ENCODE measurements around the gene LRAT.

DNA sequence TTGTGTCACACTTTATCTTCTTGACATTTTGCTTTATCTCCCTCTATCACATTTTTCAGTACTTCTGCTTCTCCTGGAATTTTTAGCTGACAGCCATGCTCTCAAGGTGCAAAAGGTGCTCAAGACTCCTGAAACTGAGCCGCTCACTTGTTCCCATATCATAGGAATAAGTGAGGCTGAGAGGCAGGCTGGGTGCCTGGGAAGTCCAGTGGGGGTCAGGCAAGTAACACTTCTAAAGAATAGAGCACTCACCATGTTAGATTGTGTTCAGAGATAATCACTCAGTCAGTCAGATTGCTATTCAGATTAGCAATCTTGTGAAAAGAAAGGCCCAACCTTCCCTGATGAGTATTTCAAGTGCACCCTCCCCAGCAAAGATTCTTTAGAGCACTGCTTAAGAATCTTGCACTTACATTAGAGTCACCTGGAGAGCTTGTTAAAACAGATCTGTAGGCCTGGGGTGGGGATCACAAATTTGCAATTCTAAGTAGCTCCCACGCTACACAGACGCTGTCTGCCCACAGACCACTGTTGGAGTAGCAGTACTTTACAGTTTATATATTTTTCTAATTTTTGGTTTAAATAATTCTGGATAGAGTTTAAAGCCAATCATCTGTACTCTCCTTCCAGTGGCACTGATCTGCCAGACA, 23.1 kb upstream of the LRAT start:
- TF ChIP-seq, protein P1, sequence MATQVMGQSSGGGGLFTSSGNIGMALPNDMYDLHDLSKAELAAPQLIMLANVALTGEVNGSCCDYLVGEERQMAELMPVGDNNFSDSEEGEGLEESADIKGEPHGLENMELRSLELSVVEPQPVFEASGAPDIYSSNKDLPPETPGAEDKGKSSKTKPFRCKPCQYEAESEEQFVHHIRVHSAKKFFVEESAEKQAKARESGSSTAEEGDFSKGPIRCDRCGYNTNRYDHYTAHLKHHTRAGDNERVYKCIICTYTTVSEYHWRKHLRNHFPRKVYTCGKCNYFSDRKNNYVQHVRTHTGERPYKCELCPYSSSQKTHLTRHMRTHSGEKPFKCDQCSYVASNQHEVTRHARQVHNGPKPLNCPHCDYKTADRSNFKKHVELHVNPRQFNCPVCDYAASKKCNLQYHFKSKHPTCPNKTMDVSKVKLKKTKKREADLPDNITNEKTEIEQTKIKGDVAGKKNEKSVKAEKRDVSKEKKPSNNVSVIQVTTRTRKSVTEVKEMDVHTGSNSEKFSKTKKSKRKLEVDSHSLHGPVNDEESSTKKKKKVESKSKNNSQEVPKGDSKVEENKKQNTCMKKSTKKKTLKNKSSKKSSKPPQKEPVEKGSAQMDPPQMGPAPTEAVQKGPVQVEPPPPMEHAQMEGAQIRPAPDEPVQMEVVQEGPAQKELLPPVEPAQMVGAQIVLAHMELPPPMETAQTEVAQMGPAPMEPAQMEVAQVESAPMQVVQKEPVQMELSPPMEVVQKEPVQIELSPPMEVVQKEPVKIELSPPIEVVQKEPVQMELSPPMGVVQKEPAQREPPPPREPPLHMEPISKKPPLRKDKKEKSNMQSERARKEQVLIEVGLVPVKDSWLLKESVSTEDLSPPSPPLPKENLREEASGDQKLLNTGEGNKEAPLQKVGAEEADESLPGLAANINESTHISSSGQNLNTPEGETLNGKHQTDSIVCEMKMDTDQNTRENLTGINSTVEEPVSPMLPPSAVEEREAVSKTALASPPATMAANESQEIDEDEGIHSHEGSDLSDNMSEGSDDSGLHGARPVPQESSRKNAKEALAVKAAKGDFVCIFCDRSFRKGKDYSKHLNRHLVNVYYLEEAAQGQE (IDR thresholded peaks at IDR 0.05; ENCODE audit: low read depth, low read length): no peak
- TF ChIP-seq, protein P2, sequence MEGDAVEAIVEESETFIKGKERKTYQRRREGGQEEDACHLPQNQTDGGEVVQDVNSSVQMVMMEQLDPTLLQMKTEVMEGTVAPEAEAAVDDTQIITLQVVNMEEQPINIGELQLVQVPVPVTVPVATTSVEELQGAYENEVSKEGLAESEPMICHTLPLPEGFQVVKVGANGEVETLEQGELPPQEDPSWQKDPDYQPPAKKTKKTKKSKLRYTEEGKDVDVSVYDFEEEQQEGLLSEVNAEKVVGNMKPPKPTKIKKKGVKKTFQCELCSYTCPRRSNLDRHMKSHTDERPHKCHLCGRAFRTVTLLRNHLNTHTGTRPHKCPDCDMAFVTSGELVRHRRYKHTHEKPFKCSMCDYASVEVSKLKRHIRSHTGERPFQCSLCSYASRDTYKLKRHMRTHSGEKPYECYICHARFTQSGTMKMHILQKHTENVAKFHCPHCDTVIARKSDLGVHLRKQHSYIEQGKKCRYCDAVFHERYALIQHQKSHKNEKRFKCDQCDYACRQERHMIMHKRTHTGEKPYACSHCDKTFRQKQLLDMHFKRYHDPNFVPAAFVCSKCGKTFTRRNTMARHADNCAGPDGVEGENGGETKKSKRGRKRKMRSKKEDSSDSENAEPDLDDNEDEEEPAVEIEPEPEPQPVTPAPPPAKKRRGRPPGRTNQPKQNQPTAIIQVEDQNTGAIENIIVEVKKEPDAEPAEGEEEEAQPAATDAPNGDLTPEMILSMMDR (IDR thresholded peaks at IDR 0.05 in 2 of 3, conservative IDR thresholded peaks at IDR 0.05 in 1 of 3; ENCODE audit: control insufficient read depth in 2 of 3, extremely low read depth in 1 of 3, insufficient read depth in 1 of 3, low read depth in 3 of 3, low read length in 3 of 3): no peak
- TF ChIP-seq MYC (IDR thresholded peaks at IDR 0.05; ENCODE audit: insufficient read depth, insufficient read length, insufficient replicate concordance, low read length, severe bottlenecking): no peak
- no peak for TF ChIP-seq NFIC (IDR thresholded peaks at IDR 0.05; ENCODE audit: low read depth, low read length)
- no peak for TF ChIP-seq NR2F1 (conservative IDR thresholded peaks at IDR 0.05)
- TF ChIP-seq POLR2A (IDR thresholded peaks at IDR 0.05; ENCODE audit: low read depth, low read length): no peak
- no peak for TF ChIP-seq RFX5 (IDR thresholded peaks at IDR 0.05; ENCODE audit: low read depth, low read length)
- TF ChIP-seq TCF3 (IDR thresholded peaks at IDR 0.05; ENCODE audit: borderline replicate concordance, insufficient read depth, low read depth, low read length): no peak
- TF ChIP-seq RAD21 (IDR thresholded peaks at IDR 0.05; ENCODE audit: insufficient read depth, low read depth, low read length): no peak
- no peak for TF ChIP-seq CREB1 (IDR thresholded peaks at IDR 0.05; ENCODE audit: low read depth)

Data from GM12878 (cell line).